Peyer's patch (tissue), 4 donors: ENCODE measurements around the gene RGS13. TPM values are rescaled to one million over a fixed set of nuclear protein-coding genes. Genes with fewer than 3 reads are reported as not detected.

Experiments
- DNase-seq, 3 donors: peaks; one replicate each; pipeline ENCODE4 v3.0.0-alpha.2; 2017 to 2019
- H3K27ac ChIP-seq, 4 donors: fragments of 200-600 bp; sonication (generic); one replicate each; pipeline ENCODE4 v1.5.1; 2016 to 2019
- H3K27me3 ChIP-seq, 2 donors: fragments of 200-600 bp; sonication (generic); one replicate each; pipeline ENCODE4 v1.5.1; 2019
- H3K36me3 ChIP-seq, 3 donors: fragments of 200-600 bp; sonication (generic); one replicate each; pipeline ENCODE4 v1.5.1; 2016 to 2019
- H3K4me1 ChIP-seq, 4 donors: fragments of 200-600 bp; sonication (generic); one replicate each; pipeline ENCODE4 v1.5.1; 2016 to 2019
- H3K4me3 ChIP-seq, 4 donors: fragments of 200-600 bp; sonication (generic); 1 replicate in 3 of 4; 2 replicates in 1 of 4; pipeline ENCODE4 v1.5.1; 2016 to 2019; ENCODE audit warnings: mild to moderate bottlenecking in 1 of 4
- H3K9me3 ChIP-seq, 4 donors: fragments of 200-600 bp; sonication (generic); one replicate each; pipeline ENCODE4 v1.5.1; 2016 to 2019; ENCODE audit warnings: mild to moderate bottlenecking in 1 of 4
- POLR2A ChIP-seq, 2 donors: fragments of 450-650 bp; IDR thresholded peaks; one replicate each; pipeline ENCODE4 v1.5.1; 2017; ENCODE audit warnings: antibody characterized with exemption in 2 of 2, mild to moderate bottlenecking in 2 of 2, moderate library complexity in 2 of 2
- total RNA-seq, 4 donors: library from RNA; depleted of rRNA; stranded (reverse); fragments of >200 nt; gene quantifications; one replicate each; pipeline ENCODE4 v1.1.0, GENCODE V29; 2016
- TF ChIP-seq, protein P1 (sequence below), 6 experiments: fragments of 450-650 bp in 4 of 6; fragments of 200-600 bp in 2 of 6; sonication (generic) in 1 of 6; IDR thresholded peaks; one replicate each; pipeline ENCODE4 v1.5.1; 2017 to 2019; ENCODE audit warnings: antibody characterized with exemption in 6 of 6, mild to moderate bottlenecking in 3 of 6, moderate library complexity in 1 of 6

Gene RGS13
- total RNA-seq, 4 donors from 2014 or later: 3.1 to 11.9 (median 6.6) TPM; not detected in 1

DNA sequence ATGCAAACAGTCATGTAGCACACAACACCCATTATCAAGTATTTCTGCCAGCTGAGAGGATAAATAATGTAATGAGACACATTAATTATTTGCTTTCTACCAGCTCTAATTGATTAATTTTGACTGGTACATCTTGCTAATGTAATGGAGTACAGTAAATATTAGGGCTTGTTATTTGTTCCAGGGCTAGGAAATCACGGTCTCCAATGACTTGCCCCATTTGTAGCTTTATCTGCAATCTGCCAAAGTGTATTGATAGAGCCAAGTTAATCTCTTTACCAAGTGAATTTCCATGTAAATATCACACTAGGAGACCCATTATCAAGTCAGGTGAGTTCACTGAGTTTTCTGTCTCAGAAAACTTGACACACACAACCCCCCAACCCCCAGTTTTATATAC lies 55.1 kb downstream of the RGS13 start:
- no peak for DNase-seq
- Histone ChIP-seq H3K36me3 (no peaks in the 10 kb centered on the region), H3K4me3 (no peak overlapping the region), H3K4me1 (no peaks in the 10 kb centered on the region), H3K9me3 (no peaks in the 10 kb centered on the region), H3K27ac (no peak overlapping the region), H3K27me3 (no peaks in the 10 kb centered on the region)
- TF ChIP-seq POLR2A (IDR thresholded peaks at IDR 0.05): no peak
- TF ChIP-seq, protein P1, sequence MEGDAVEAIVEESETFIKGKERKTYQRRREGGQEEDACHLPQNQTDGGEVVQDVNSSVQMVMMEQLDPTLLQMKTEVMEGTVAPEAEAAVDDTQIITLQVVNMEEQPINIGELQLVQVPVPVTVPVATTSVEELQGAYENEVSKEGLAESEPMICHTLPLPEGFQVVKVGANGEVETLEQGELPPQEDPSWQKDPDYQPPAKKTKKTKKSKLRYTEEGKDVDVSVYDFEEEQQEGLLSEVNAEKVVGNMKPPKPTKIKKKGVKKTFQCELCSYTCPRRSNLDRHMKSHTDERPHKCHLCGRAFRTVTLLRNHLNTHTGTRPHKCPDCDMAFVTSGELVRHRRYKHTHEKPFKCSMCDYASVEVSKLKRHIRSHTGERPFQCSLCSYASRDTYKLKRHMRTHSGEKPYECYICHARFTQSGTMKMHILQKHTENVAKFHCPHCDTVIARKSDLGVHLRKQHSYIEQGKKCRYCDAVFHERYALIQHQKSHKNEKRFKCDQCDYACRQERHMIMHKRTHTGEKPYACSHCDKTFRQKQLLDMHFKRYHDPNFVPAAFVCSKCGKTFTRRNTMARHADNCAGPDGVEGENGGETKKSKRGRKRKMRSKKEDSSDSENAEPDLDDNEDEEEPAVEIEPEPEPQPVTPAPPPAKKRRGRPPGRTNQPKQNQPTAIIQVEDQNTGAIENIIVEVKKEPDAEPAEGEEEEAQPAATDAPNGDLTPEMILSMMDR (IDR thresholded peaks at IDR 0.05): no peak

DNA sequence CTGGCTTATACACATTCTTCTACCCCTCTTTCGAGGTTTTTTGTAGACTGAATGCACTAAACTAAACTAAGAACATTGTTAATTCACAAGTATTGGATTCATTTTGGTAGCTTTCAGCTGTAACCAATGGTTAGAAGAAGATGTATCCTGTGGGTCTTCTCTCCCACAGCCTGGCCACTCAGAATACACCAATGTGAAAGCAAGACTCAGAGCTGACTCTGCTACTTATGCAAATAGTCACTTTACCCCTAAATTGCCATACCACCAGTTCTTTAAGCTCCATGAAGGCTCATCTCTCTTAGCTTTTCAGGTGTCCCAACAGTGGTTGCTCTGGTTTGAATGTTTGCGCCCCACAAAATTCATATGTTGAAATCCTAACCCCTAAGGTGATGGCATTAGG lies 60.1 kb downstream of the RGS13 start:
- no peak for TF ChIP-seq POLR2A (IDR thresholded peaks at IDR 0.05)
- TF ChIP-seq, protein P1 (IDR thresholded peaks at IDR 0.05): no peak

DNA sequence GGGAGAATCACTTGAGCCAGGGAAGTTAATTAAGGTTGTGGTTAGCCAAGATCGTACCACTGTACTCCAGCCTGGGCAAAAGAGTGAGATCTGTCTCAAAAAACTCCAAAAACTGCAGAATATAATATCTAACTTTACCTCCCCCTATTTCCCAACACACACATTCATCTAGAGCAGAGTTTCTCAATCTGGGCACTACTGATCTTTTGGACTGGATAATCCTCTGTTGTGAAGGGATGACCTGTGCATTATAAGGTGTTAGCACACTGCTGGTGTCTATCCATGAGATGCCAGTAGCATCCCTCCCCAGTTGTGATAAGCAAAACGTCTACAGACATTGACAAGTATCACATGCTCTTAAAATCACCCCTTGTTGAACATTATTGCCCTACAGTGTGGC lies 61.8 kb downstream of the RGS13 start:
- TF ChIP-seq, protein P1 (IDR thresholded peaks at IDR 0.05): no peak
- Histone ChIP-seq H3K27ac (no peak overlapping the region), H3K36me3 (no peaks in the 10 kb centered on the region), H3K9me3 (no peaks in the 10 kb centered on the region), H3K4me1 (peaks cover 0 to 21% (median 1%) of the 10 kb centered on the region in 4 donors), H3K4me3 (no peak overlapping the region), H3K27me3 (no peaks in the 10 kb centered on the region)
- DNase-seq: no peak

More for the DNA sequence above, 60.1 kb downstream of the RGS13 start:
- Histone ChIP-seq H3K4me1 (peaks cover 0 to 6% (median 0%) of the 10 kb centered on the region in 4 donors), H3K9me3 (no peaks in the 10 kb centered on the region), H3K27me3 (no peaks in the 10 kb centered on the region), H3K27ac (no peak overlapping the region), H3K36me3 (no peaks in the 10 kb centered on the region), H3K4me3 (no peak overlapping the region)
- DNase-seq: no peak

DNA sequence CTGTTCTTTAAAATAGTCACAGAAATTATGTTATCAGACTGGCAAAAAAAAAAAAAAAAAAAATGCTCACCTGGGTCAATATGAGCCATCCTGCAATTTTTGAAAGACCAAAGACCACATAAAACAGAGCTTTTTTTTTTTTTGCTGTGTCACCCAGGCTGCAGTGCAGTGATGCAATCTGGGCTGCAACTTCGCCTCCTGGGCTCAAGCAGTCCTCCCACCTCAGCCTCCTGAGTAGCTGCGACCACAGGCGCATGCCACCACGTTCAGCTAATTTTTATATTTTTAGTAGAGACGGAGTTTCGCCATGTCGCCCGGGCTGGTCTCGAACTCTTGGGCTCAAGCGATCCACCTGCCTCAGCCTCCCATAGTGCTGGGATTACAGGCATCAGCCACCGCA lies 62.8 kb downstream of the RGS13 start:
- no peak for DNase-seq
- peaks cover 0 to 25% (median 1%) of the 10 kb centered on the region in 4 donors for H3K4me1 ChIP-seq
- H3K27me3 ChIP-seq: no peaks in the 10 kb centered on the region
- H3K36me3 ChIP-seq: no peaks in the 10 kb centered on the region
- no peak overlapping the region for H3K4me3 ChIP-seq
- TF ChIP-seq POLR2A (IDR thresholded peaks at IDR 0.05): no peak
- TF ChIP-seq, protein P1 (IDR thresholded peaks at IDR 0.05): no peak
- no peaks in the 10 kb centered on the region for H3K9me3 ChIP-seq
- no peak overlapping the region for H3K27ac ChIP-seq

DNA sequence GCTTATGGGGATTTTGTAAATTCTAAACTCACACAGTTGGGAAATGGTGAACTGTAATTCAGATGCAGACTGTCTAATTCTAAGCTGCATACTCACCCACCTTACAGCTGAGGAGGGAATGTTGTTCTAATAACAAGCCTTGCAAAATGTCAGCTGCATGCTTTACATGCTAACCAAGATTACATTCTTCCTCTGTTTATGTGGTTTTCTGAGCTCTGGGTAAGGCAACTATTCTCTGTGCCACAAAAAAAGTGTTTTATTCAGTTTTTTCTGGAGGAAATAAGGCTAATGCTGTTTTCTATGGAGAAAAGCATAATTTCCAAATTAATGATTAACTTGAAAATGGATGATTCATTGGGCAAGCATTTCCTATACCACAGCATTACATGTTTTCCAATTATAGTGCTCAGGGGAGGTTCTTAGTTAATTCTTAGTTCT lies 64.9 kb downstream of the RGS13 start:
- H3K36me3 ChIP-seq: no peaks in the 10 kb centered on the region
- H3K4me3 ChIP-seq: no peak overlapping the region
- H3K27ac ChIP-seq: no peak overlapping the region
- TF ChIP-seq, protein P1 (IDR thresholded peaks at IDR 0.05): no peak
- no peak for TF ChIP-seq POLR2A (IDR thresholded peaks at IDR 0.05)
- no peak for DNase-seq
- H3K4me1 ChIP-seq: peaks cover 0 to 25% (median 1%) of the 10 kb centered on the region in 4 donors
- H3K27me3 ChIP-seq: no peaks in the 10 kb centered on the region
- H3K9me3 ChIP-seq: no peaks in the 10 kb centered on the region
